ENCODE data around the gene KCNK16.

- TF ChIP-seq CTCF (IDR thresholded peaks at IDR 0.05; ENCODE audit: insufficient read depth, low read depth, low read length) (no peak), EZH2 (IDR thresholded peaks at IDR 0.05; ENCODE audit: insufficient read depth, low read length) (peak; percentile 30)
Observed at GRCh38 chr6:39312912-39313525, 9.5 kb downstream of the KCNK16 start.

All from astrocyte (in vitro differentiated cells and primary cell).